NCI-H2196 (cell line): Measurements from ENCODE around the gene ASB9.
"Not testable (repeated sequence)": the region's sequence is repeated elsewhere in the genome, so short reads cannot be mapped to it uniquely, and the experiment has no call there.

Source experiments
- DNase-seq: peaks from one replicate; lab custom pipeline; 2025; ENCODE audit not compliant: unreplicated experiment; lab: John Stamatoyannopoulos, UW

The ASB9 gene, protein sequence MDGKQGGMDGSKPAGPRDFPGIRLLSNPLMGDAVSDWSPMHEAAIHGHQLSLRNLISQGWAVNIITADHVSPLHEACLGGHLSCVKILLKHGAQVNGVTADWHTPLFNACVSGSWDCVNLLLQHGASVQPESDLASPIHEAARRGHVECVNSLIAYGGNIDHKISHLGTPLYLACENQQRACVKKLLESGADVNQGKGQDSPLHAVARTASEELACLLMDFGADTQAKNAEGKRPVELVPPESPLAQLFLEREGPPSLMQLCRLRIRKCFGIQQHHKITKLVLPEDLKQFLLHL

DNA sequence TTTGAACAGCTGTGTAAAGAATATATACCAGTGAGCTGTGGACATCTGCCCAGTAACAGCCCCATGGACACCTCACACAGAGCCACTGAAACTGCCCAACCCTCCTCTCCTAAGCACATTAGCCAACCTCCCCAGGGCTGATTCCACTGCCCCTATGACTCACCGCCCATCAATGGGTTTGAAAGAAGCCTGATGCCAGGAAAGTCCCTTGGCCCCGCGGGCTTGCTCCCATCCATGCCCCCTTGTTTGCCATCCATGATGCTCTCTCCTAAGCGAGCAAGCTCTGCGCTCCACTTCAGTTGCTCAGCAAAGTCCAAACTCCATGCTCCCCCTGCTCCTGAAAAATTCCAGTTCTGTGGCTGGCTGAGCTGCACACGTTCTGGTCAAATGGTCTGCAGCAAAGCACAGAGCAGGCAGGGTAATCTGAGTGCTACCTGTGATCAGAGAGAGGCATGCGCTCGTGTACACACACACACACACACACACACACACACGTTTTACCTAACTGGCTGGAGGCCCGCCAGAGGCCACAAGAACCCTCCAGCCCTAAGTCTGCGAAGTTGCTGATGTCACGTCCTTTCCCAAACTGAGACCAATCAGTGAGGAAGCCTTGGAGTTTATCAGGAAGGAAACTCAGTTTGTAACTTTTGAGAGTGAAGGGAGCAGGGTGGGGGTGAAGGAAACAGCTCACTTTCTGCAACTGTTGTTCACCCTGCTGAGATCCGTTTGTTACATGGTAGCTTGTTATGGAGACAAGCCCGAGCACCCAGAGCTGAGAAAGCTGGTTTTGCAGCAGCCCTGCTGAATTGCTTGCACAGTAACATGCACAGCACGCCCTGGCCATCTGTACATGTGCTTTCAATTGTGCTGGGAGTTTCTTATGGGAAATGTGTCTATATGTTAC lies at the start of gene ASB9:
Gene ASB9, minus strand, starts transcription at position 466 of the 904 bp plus-strand sequence. Its CDS starts 209 bp downstream, at position 257.
- peak; percentile 28 for DNase-seq

DNA sequence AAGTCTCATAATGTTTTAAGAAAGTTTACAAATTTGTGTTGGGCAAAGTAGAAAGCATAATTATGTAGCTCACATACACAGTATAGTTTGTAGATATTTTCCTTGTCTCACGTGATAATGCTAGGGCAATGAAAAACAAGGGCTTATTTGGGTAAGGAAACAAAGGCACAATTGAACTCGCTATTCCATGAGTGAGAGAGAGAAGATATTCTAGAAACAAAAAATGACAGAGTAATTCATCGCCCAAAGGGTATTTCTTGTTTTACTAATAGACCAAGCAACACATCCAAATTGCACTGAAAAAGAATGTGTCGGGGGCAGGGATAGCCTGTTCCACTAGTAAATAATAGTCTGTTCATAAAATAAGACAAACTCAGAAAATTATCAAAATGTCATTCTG lies 49.2 kb upstream of the ASB9 start:
- no peak for DNase-seq

GRCh38 chrX:15315509-15315908 lies 45.6 kb upstream of the ASB9 start, which contains the start of gene ASB11:
Gene ASB11, minus strand, starts transcription at chrX:15315640. Its CDS starts 35 bp downstream, at chrX:15315605.
- no peak for DNase-seq

DNA sequence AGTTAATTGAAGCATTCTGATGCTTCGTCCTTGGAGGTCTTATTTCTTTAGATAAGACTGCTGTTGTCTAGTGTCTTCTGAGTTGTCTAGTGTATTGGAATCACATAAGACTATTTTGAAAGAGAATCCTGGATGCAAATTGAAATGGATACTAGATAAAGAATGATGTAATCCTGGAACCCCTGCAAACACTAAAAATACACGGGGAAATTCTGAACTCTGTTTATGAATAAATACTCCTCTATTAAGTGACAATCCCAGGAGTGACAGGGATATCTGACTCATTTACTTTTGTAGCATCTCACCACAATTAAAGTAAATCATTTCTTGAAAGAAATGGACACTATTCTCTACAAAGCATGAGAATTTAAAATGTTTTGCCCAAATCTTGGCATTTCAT lies 44.6 kb upstream of the ASB9 start:
- no peak for DNase-seq

- no peak for DNase-seq
Observed at GRCh38 chrX:15311119-15311518, 41.2 kb upstream of the ASB9 start.

DNA sequence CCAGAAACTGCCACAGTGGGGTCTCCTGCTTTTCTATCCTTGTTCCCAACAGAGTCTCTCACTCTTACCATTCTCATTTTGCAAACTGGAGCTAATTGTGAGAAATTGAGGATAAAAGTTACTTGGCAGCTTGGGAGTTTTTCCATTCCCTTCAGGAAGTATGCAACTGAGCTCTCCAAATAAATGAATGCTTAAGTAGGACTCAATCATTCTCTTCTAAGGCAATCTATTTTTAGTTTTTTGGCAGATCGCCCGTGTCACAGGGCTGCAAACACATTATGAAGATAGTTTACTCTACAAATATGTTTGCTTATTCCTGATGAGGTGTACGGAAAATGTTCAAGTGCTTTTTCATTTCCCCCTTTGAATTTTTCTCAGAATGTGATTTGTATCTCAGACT lies 40.2 kb upstream of the ASB9 start:
- DNase-seq = peak; percentile 65

- DNase-seq = not testable (repeated sequence)
Observed at GRCh38 chrX:15305899-15306298, 36.0 kb upstream of the ASB9 start.

DNA sequence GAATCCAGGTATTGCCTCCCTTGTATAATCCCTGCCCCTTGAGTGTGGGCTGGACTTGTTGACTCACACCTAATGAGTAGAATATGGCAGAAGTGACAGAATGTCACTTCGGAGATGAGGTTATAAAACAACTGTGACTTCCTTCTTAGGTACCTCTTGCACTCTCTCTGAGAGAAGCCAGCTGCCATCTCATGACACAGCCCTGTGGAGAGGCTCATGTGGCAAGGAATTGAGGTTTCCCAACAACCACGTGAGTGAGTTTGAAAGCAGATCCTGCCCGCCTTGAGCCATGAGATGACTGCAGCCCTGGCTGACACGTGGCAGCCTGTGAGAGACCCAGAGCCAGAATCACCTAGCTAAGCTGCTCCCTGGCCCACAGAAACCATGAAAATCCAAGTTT lies 32.0 kb upstream of the ASB9 start:
- DNase-seq = no peak

- DNase-seq = peak; percentile 9
Observed at GRCh38 chrX:15299941-15300851, 30.3 kb upstream of the ASB9 start.

DNA sequence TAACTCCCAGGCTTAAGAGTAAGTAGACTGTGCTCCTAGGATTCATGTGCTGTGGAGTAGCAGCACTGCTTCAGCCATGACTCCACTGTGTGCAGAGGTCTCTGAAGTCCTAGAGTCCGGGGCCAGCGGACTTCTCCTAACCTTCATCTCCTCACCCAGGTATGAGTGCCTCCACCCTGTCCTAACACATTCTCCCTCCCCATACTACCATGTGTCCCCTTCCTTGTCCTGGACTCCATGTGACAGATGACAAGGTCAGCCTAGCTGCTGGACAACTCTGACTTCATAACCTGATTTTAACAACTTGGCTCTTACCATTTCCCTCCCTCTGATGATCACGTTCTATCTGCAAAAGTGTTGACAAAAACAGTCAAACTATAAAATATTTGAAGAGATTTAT lies 28.9 kb upstream of the ASB9 start:
- no peak for DNase-seq

- DNase-seq = no peak
Observed at GRCh38 chrX:15298201-15298600, 28.3 kb upstream of the ASB9 start.

DNA sequence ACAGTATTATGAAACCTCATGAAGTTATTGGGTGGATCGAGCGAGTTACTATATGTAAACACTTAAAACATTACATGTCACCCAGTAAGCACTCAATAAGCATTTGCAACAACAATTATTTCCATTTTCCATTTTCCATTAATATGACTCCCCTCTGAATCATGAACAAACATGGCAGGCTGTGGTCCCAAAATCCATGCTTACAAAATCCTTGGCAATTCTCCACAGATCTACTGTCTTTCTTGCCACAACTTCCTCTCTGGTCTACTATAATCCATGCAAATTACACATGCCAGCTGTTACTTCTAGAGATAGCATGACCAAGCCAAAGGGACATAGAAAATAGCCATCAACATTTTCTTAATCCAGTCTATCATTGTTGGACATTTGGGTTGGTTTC lies 23.6 kb upstream of the ASB9 start:
- no peak for DNase-seq

DNA sequence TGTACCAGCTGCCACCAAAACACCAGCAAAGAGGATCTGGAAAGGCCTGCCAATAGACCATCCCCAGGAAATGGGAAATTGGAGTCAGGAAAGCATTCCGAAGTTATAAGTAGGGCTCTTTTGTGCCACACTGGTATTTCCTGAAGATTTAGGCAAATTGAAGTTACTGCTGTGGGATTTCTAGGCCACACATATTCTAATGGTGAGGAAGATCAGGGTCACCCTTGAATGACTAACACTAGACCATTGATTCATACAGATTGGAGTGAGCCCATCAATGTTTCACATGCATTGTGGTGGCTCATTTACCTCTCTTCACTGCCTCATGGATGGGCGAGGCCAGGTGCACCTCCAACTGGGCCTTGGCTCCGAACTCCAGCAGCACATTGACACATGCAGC lies 23.0 kb upstream of the ASB9 start:
- no peak for DNase-seq

DNA sequence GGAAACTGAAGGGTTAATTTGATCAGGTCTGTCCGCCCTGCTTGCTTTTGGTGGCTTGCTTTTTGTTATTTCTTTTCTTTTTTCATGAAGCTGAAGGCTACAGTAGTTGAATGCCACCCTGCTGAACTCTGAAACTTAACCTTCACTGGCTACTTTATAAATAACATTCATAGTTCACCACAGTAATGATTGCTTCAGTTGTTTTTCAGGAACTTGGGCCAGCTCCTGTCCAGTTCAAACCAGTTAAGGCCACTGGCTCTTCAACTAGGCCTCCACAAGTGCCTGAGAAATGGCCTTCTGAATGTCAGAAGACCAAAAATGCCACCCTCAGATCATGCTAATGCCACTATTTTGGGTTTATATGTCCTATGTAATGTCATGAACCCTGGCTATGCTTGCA lies 7.7 kb upstream of the ASB9 start:
- no peak for DNase-seq

GRCh38 chrX:15274946-15275345 lies 5.1 kb upstream of the ASB9 start:
- DNase-seq = no peak

- DNase-seq = not testable (repeated sequence)
Observed at GRCh38 chrX:15273275-15273674, 3.4 kb upstream of the ASB9 start.

GRCh38 chrX:15271757-15272156 lies 1.9 kb upstream of the ASB9 start:
- DNase-seq = no peak

- no peak for DNase-seq
Observed at GRCh38 chrX:15269120-15269519, 763 bp downstream of the ASB9 start.

DNA sequence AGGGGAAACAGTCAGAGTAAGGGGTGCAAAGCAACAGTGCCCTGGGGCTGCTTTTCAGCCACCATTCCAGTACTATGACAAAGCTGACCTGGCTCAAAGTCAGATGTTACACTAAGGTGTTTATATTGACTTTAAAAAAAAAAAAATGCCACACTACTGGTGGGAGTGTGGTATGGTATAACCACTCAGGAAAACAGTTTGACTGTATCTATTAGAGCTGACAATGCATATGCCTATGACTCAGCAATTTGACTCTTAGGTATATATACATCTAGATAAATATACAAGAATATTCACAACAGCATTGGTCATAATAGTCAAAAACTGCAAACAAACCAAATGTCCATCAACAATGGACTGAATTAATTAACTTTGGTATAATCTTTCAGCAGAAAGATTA lies 15.0 kb downstream of the ASB9 start:
- no peak for DNase-seq

GRCh38 chrX:15245896-15246295 lies 24.0 kb downstream of the ASB9 start:
- no peak for DNase-seq

DNA sequence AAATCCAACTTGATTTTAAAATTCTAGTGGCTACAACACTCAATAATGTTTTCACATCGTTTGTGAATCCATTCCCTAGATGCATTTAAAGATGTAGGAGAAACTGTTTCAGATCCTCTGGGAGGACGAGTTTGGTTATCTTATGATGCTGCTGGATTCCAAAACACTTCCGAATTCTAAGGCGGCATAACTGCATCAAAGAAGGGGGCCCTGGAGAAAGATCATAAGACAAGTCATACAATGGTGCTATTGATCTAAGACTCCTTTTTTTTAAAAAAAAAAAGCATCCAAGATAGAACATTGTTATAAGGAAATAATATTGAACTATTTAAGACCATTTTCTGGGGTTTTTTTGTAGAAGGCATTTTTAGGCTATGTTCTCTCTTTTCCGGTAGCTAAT lies 25.5 kb downstream of the ASB9 start:
- DNase-seq = no peak
